Panc1 (cell line): ENCODE measurements around the gene EMD.

Source experiments
- TF ChIP-seq, protein P1 (sequence below): fragments of 450-650 bp; IDR thresholded peaks from 2 replicates; pipeline ENCODE4 v1.5.1; 2017; ENCODE audit warnings: mild to moderate bottlenecking
- TF ChIP-seq, protein P2 (sequence below), 2 experiments: IDR thresholded peaks; 2 replicates each; pipeline ENCODE4 v1.6.1; 2011 to 2012; ENCODE audit warnings: low read depth in 2 of 2, control low read depth in 1 of 2, low read length in 1 of 2, mild to moderate bottlenecking in 1 of 2, moderate library complexity in 1 of 2; ENCODE audit not compliant: insufficient read depth in 1 of 2

DNA sequence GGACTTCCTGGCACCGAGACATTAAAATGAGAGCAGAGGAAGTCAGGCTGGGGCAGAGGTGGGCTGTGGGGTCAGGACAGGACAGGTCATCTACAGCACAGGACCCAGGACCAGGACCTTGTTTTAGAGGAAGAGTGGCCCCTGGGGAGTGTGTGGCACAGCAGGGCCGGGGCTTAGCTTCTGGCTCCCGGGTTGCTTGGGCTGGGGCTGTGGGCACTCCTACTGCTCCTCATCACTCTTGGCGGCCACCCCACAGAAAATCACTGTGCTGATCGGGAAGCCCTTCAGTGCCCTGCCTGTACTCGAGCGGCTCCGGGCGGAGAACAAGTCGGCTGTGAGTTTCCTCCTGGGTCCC is 41.3 kb downstream of the EMD start:
- TF ChIP-seq, protein P1, sequence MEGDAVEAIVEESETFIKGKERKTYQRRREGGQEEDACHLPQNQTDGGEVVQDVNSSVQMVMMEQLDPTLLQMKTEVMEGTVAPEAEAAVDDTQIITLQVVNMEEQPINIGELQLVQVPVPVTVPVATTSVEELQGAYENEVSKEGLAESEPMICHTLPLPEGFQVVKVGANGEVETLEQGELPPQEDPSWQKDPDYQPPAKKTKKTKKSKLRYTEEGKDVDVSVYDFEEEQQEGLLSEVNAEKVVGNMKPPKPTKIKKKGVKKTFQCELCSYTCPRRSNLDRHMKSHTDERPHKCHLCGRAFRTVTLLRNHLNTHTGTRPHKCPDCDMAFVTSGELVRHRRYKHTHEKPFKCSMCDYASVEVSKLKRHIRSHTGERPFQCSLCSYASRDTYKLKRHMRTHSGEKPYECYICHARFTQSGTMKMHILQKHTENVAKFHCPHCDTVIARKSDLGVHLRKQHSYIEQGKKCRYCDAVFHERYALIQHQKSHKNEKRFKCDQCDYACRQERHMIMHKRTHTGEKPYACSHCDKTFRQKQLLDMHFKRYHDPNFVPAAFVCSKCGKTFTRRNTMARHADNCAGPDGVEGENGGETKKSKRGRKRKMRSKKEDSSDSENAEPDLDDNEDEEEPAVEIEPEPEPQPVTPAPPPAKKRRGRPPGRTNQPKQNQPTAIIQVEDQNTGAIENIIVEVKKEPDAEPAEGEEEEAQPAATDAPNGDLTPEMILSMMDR: no peak
- TF ChIP-seq, protein P2, sequence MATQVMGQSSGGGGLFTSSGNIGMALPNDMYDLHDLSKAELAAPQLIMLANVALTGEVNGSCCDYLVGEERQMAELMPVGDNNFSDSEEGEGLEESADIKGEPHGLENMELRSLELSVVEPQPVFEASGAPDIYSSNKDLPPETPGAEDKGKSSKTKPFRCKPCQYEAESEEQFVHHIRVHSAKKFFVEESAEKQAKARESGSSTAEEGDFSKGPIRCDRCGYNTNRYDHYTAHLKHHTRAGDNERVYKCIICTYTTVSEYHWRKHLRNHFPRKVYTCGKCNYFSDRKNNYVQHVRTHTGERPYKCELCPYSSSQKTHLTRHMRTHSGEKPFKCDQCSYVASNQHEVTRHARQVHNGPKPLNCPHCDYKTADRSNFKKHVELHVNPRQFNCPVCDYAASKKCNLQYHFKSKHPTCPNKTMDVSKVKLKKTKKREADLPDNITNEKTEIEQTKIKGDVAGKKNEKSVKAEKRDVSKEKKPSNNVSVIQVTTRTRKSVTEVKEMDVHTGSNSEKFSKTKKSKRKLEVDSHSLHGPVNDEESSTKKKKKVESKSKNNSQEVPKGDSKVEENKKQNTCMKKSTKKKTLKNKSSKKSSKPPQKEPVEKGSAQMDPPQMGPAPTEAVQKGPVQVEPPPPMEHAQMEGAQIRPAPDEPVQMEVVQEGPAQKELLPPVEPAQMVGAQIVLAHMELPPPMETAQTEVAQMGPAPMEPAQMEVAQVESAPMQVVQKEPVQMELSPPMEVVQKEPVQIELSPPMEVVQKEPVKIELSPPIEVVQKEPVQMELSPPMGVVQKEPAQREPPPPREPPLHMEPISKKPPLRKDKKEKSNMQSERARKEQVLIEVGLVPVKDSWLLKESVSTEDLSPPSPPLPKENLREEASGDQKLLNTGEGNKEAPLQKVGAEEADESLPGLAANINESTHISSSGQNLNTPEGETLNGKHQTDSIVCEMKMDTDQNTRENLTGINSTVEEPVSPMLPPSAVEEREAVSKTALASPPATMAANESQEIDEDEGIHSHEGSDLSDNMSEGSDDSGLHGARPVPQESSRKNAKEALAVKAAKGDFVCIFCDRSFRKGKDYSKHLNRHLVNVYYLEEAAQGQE (IDR thresholded peaks at IDR 0.05; ENCODE audit: insufficient read depth in 1 of 2, low read depth in 2 of 2, low read length in 1 of 2): no peak
